HG02571 (cell line): ENCODE data around the gene WNK2.

Experiments
- ATAC-seq: cut with Tn5 transposase; IDR thresholded peaks from one replicate; pipeline ENCODE4 v1.9.1; 2021; ENCODE audit warnings: mild to moderate bottlenecking, moderate library complexity; ENCODE audit not compliant: unreplicated experiment

The WNK2 gene

GRCh38 chr9:93252116-93252780, 68.3 kb downstream of the WNK2 start:
- no peak for ATAC-seq

- ATAC-seq, result no peak
These were observed 69.0 kb downstream of the WNK2 start for GRCh38 chr9:93252781-93253530.

GRCh38 chr9:93253633-93254032, 69.7 kb downstream of the WNK2 start:
- ATAC-seq, result no peak

- ATAC-seq, result no peak
These were observed 70.1 kb downstream of the WNK2 start for GRCh38 chr9:93254061-93254481.

- ATAC-seq, result no peak
These were observed 71.0 kb downstream of the WNK2 start for GRCh38 chr9:93254806-93255493.

- no peak for ATAC-seq
These were observed 71.5 kb downstream of the WNK2 start for GRCh38 chr9:93255494-93255867.

GRCh38 chr9:93255994-93256877, 72.3 kb downstream of the WNK2 start:
- ATAC-seq, result no peak

GRCh38 chr9:93256878-93257807, 73.2 kb downstream of the WNK2 start:
- no peak for ATAC-seq

- no peak for ATAC-seq
These were observed 73.9 kb downstream of the WNK2 start for GRCh38 chr9:93257808-93258331.

- ATAC-seq, result no peak
These were observed 74.5 kb downstream of the WNK2 start for GRCh38 chr9:93258419-93258817.

GRCh38 chr9:93258818-93259489, 75.0 kb downstream of the WNK2 start:
- ATAC-seq, result no peak

- no peak for ATAC-seq
These were observed 75.7 kb downstream of the WNK2 start for GRCh38 chr9:93259490-93260262.

- ATAC-seq, result no peak
These were observed 76.5 kb downstream of the WNK2 start for GRCh38 chr9:93260263-93261066.

- no peak for ATAC-seq
These were observed 77.3 kb downstream of the WNK2 start for GRCh38 chr9:93261281-93261680.

GRCh38 chr9:93261735-93262523, 78.0 kb downstream of the WNK2 start:
- no peak for ATAC-seq

- no peak for ATAC-seq
These were observed 78.8 kb downstream of the WNK2 start for GRCh38 chr9:93262537-93263310.
